Activated naive CD4-positive, alpha-beta T cell treated with anti-CD3 and anti-CD28 coated beads, Interleukin-2, amount 10 ng/mL, durations not matched to agents 5 hours and 36 hours (primary cell): ENCODE measurements around the gene ACVR2B. TPM values are rescaled to one million over a fixed set of nuclear protein-coding genes. Genes with fewer than 3 reads are reported as not detected.

Experiments
- total RNA-seq, 2 experiments: library from RNA; stranded (reverse); gene quantifications; one replicate each; pipeline ENCODE4 v1.2.3, GENCODE V29; 2021

Gene ACVR2B
- 1 to 10 TPM; 5.8 to 6.0 TPM for total RNA-seq

GRCh38 chr3:38453075-38453912, at the start of gene ACVR2B:
Gene ACVR2B (plus strand): TSS chr3:38453890. CDS start chr3:38454323, 433 bp downstream.

DNA sequence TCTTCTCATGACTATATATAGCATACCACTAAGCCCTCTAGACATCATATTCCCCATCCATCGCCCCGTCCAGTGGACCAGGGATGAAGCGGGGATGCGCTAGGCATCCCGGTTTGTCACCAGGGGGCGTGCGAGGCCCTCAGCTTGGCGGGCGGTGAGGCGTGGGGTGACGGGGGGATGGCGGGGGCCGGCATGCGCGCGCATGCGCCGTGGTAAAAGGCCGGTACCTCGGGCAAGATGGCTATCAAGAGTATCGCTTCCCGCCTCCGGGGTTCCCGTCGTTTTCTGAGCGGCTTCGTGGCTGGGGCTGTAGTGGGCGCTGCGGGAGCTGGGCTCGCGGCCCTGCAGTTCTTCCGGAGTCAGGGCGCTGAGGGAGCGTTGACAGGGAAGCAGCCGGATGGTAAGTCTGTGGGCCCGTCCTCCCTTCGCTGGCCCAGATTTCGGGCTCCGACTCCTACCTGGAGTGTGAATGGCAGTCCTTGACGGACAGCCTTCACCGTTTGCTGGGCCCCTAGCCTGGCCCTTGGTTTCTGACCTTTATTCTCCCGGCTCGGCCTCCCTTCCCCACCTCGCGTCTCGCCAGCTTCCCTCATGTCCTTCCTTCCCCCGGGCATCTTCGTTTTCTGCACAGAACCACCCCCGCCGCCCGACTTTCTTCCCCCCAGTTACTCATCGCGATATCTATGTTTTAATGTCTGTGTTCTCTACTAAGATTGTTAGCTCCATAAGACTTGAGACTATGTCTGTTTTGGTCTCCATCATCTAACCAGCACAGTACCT, 42.6 kb downstream of the ACVR2B start, which contains the start of gene EXOG:
Gene EXOG, plus strand, starts transcription at position 210 of the 780 bp plus-strand sequence. Its CDS starts 28 bp downstream, at position 238.

Other genes starting within 250 kb of the ACVR2B start
- under 1 TPM; 0.50 to 0.67 TPM for gene SLC22A13, start 188.1 kb upstream of the ACVR2B start, total RNA-seq
- not detected for gene SLC22A14, start 171.6 kb upstream of the ACVR2B start, total RNA-seq
- 1 to 10 TPM; 2.9 to 3.4 TPM for gene XYLB, start 107.1 kb upstream of the ACVR2B start, total RNA-seq
- 10 to 100 TPM; 19.4 to 20.1 TPM for gene EXOG, start 42.5 kb downstream of the ACVR2B start, total RNA-seq
- gene SCN5A, start 195.8 kb downstream of the ACVR2B start, total RNA-seq: under 1 TPM; 0.14 to 0.58 TPM